GM21367 (cell line): ENCODE data around the gene PSG3.
"Not testable (repeated sequence)": the region's sequence is repeated elsewhere in the genome, so short reads cannot be mapped to it uniquely, and the experiment has no call there.

Source experiments
- ATAC-seq: cut with Tn5 transposase; IDR thresholded peaks from one replicate; pipeline ENCODE4 v1.9.1; 2021; ENCODE audit not compliant: unreplicated experiment

Gene PSG3

DNA sequence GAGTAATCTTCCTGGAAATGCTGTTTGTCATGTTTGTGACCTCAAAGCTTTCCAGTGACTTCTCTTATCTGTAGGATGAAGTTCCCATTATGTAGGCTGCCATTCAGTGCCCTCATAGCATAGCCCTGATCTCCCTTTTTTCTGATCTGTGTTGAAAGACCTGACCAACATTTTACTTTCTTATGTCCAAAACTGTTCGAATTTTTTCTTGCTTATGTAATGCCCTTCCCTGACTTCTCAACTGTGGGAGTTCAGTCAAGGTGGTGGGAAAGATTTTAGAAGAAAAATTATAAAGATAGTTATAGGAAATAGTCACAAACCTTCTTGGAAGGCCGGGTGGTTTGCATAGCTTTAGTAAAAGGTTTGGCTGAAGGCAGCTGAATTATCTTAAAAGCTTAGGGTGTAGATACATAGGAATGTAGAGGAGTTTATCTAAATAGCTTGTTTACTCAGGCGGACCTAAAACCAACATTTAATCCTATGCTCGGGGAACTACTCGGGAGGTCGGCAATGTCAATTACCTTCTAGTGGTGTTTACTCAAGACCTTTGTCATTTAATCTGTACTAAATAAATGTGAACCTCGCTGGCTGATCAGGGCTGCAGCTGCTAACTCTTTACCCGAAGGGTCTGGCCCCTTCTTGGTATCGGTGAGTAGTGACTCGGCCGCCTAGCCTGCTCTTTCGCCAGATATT, 44.3 kb downstream of the PSG3 start:
- no peak for ATAC-seq

- no peak for ATAC-seq
These were observed 46.4 kb downstream of the PSG3 start for GRCh38 chr19:42693760-42694350.

- no peak for ATAC-seq
These were observed 56.3 kb downstream of the PSG3 start for GRCh38 chr19:42683917-42684513.

GRCh38 chr19:42676326-42676725, 64.0 kb downstream of the PSG3 start:
- ATAC-seq: not testable (repeated sequence)

DNA sequence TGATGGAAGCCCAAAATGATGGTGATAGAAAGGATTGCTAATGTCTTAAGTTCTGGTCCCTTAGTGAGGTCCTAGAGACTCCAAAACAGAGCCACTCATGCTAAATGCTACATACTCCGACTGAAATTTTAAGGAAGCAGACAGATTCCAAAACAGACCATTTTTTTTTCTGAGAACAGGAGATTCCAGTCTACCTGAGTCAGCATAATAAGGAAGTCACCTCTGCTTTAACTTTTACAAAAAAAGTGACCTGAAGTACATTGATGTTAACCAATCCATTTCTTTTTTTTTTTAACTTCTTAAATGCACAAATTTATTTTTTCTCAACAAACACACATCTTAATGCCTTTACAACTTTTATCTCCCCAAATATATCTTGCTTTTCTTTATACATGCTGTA, 65.7 kb downstream of the PSG3 start:
- ATAC-seq: not testable (repeated sequence)
